LNCaP clone FGC (cell line): Measurements from ENCODE around the gene GPC3.
"Not testable (repeated sequence)": the region's sequence is repeated elsewhere in the genome, so short reads cannot be mapped to it uniquely, and the experiment has no call there.

Source experiments
- DNase-seq: peaks from one replicate; pipeline ENCODE4 v3.0.0-alpha.2; 2011; ENCODE audit warnings: low read depth
- H3K4me3 ChIP-seq: 2 replicates; pipeline ENCODE4 v1.5.1; 2011; ENCODE audit warnings: mild to moderate bottlenecking, low read depth, low read length, control low read depth
- CTCF ChIP-seq: IDR thresholded peaks from 2 replicates; pipeline ENCODE4 v1.5.1; 2012; ENCODE audit warnings: mild to moderate bottlenecking; ENCODE audit not compliant: control insufficient read depth, insufficient read depth; ENCODE audit errors: extremely low read depth

GPC3 gene

GRCh38 chrX:133627673-133628072 lies 357.7 kb downstream of the GPC3 start:
- TF ChIP-seq CTCF: no peak

DNA sequence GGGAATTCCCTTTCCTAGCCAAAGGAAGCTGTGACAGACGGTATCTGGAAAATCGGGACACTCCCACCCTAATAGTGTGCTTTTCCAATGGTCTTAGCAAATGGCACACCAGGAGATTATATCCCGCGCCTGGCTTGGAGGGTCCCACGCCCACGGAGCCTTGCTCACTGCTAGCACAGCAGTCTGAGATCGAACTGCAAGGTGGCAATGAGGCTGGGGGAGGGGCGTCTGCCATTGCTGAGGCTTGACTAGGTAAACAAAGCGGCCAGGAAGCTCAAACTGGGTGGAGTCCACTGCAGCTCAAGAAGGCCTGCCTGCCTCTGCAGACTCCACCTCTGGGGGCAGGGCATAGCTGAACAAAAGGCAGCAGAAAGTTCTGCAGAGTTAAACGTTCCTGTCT lies 364.0 kb downstream of the GPC3 start:
- not testable (repeated sequence) for H3K4me3 ChIP-seq, DNase-seq

More at GRCh38 chrX:133627673-133628072, 357.7 kb downstream of the GPC3 start:
- no peak for DNase-seq
- no peak overlapping the region for H3K4me3 ChIP-seq

DNA sequence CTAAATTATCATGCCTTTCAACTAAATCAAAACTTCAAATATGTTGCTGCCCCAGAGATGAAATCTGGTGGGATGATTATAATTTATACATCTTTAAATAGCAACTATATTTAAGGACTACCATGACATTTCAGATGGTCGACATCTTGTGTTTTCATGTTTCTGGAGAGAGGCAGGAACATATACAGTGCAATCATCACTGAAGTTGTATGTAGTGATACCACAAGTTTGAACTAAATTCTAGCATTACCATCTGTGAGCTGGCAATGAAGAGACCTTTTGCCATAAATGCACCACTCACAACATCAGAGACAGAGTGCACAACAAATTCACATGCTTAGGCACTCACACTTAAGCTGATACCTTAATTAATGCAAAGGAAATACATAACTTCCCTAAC lies 373.7 kb downstream of the GPC3 start:
- no peak for TF ChIP-seq CTCF
- no peak for DNase-seq
- H3K4me3 ChIP-seq: no peak overlapping the region

DNA sequence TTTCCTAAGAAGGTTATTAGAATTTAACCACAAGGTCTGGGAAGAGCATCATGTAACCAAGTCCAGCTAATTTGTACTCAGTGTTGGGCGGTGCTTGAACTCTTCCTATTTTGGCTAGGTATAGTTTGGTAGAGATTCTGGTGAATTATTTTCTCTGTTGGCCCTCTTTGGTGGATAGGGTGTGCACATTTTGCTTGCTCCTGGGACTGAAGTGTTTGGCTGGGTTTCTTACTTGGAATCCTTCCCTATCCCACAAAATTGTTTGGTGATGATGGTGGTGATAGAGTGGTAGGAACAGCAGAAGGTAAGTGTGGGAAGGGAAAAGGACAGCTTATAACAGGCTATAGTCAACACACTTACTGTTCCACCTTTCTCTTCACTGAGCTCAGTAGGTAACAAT lies 375.3 kb downstream of the GPC3 start:
- TF ChIP-seq CTCF: no peak
- DNase-seq: no peak
- no peak overlapping the region for H3K4me3 ChIP-seq

DNA sequence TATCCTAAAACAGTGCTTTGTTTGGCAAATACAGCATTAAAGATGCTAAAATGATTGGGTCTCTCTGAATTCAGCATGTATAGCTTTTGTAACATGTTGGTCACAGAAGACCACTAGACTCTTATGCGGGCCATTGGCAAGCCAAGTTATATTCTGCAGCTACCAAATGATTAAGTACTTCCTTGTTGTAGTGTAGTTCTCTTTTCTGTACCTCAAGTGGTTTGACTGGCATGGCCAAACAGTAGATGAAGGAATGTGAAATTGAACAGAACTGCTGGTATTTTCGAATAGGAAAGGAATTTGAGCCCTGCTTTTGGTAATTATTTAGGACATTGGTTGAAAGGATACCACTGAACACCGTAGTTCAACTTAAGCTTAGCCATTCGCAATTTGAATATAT lies 376.2 kb downstream of the GPC3 start:
- no peak for DNase-seq
- TF ChIP-seq CTCF: no peak
- H3K4me3 ChIP-seq: no peak overlapping the region

DNA sequence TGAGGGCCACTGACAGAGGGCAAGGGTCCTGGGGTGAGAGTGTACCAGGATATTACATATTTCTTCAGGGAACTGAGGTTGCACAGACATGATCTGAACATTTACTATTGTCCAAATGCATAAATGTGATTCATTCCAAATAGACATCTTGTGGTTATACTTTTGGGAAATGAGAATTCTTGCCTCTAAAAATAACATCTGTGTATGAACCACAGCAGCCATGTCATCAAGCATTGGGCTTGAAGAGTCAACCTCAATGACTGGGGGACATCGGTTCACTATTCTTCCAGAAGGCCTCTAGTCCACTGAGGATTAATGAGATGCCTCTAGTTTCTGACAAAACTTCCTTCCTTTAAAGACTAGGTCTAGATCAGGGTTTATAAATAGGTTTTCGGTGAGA lies 377.0 kb downstream of the GPC3 start:
- no peak for TF ChIP-seq CTCF
- DNase-seq: no peak
- no peak overlapping the region for H3K4me3 ChIP-seq

DNA sequence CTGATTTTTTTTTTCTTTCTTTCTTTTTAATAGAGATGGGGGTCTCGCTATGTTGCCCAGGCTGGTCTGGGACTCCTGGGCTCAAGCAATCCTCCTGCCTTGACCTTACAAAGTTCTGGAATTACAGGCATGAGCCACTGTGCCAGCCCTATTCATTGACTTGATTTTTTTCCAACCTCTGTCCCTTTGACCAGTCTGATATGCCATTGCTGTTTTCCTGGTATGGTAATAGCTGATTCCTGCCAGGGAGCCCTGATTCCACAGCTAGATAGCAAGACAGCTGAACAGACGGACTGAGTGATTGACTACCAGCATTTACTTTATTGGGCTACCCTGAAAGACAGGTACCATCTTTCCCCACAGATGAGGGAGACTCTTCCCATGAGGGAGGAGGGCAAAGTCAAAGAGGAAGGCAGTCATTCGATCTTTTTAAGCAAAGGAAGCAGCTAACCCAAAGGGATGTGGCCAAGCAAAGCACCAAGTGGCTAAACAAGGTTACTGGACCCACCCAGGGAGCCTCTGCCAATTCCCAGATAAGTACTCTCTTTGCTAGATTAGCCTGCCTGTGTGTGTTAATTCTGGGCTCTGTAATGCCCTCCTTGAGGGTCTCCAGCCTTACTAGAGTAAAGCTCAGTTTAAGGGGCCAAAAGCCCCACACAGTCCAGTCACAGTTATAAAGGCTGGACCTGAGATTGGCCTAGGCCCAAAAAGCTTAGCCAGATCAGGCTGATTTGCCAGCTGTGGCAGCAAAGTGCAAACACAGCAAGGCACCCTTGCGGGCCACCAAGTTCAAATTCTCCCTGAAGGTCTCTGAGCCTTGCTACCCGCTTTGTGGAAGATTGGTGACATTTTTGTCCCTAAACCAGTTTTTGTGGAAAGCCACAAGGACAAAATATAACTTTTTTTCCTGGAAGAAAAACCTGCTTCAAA lies 377.7 kb downstream of the GPC3 start:
- DNase-seq: no peak
- H3K4me3 ChIP-seq: no peak overlapping the region
- TF ChIP-seq CTCF: no peak
